ENCODE data around the gene SLIT3.

The SLIT3 gene

DNA sequence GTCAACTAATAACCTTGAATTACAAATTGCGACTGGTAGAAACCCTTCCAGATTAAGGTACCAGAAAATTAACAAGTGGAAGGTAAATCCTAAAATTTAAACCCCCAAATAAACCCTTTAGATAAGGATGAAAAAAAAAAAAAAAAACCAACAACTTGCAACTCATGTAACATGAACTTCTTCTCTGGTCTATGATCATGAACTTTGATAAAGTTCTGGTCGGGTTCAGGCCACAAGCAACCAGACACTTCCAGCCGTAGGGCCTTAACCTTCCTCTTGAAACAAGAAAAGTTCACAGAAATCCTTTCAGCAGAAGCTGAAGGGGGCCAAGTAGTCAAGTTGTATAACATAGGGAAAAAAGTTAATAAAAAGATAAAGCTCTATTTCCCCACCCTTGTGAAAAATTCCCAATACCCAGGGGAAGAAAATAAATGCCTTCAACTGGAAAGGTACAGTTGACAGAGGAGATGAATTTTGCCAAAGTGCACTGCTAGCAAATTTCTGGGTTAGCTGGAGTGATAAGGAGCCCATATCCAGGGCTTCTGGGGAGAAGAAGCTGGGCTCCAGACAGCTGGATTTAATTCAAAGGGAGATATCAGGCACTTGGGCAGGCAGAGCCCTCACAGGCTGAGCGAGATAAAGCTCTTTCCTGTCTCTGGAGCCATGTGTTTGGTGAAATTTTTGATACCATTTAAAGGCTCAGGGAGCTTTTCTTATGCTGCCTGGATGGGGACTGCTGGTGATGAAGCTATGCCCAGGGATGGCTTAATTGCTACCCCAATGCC lies 487.6 kb downstream of the SLIT3 start:
- DNase-seq = no peak

GRCh38 chr5:168810641-168811040 lies 490.3 kb downstream of the SLIT3 start:
- DNase-seq = no peak

GRCh38 chr5:168809218-168809617 lies 491.7 kb downstream of the SLIT3 start:
- DNase-seq = no peak

DNA sequence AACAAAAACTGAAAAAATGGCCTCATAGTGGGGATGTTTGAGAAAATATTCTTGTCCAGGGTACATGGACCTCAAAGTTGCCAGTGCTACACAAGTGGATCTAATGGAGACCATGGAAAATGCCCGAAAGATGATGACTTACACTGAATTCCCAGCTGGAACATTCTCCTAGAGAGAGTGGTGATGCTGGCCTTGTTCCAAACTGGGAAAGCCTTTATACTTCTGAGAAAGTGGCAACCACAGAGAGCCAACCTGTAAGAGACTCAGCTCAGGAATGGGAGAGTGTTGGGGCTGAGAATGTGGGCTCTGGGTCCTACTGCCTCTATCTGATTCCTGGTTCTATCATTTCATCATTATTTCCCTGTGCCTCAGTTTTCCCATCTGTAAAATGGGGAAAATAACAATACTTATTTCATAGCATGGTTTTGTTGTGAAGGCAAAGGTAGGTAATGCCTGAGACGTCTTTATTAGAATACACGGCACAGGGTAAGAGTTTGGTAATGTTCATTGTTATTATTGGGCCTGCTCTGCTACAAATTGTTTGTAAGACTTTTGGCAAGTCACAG lies 492.8 kb downstream of the SLIT3 start:
- DNase-seq = no peak

DNA sequence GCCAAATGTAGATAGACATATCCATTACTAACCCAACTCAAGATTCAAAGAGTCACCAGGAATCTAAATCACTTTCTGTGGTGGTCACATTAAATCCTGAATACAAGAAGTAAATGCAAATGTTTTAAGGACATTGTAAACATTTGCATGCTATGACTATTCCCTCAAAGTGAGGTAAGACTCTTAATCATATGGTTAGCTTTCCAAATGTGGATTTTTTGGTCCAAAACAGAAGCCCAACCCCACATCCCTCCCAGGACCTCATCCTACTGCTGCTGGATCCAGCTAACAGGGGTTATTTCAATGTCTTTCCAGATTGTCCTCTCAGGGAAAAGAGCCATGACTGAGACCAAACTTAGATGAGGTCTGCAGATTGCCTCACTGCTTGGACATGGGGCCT lies 493.7 kb downstream of the SLIT3 start:
- no peak for DNase-seq

DNA sequence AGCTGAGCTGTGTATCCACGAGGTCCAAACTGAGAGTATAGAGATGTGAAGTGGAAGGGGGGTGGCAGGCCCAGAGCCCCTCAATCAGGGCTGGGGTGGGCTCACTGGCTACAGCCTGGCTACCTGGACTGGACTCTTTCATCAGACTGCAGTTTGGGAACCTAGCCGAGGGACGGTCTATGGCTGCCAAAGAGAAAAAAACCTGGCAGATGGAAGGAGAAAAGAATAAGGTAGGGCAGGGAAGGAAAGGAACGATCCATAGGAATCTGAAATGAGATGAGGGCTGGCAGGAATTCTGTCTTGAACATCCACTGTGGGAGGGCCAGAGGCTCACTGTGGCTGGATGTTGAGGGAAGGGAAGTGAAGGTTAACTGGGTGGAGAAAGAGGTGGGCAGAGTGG lies 497.4 kb downstream of the SLIT3 start:
- DNase-seq = no peak

GRCh38 chr5:168802337-168802736 lies 498.6 kb downstream of the SLIT3 start:
- no peak for DNase-seq

DNA sequence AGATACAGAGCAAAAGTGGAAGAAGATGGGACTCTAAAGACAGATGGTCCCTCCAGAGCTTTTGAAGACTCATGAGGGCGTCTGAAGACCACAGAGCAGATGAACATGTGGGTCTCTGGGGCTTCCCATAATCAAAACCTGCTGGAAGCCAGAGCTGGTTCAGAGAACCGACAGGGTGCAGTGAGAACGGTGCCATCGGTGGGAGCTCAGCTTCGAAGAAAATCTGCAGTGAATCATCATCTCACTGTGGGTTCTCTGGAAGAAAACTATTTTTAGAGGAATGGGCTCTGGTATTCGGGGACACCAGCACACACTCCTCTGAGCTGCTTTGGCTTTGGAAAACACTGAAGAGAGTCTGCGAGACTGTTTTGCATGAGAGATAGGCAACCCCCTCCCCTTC lies 499.4 kb downstream of the SLIT3 start:
- no peak for DNase-seq

DNA sequence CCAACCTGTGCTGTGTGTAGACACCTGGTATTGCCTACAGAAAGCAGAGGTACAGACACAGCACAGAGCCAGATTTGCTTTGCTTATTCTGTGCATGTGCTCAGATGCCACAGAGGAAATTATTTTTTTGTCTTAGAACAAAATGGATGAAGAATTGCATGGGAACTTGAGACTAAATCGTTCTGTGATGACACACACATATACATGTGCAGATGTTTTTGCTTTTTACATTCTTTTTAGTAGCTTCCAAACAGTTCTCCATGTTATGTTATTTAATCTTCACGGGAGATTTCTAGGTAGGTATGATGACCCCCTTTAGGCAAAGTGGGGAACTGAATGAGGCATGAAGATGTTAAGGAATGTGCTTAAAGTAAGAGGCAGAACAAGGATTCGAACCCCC lies 500.2 kb downstream of the SLIT3 start:
- no peak for DNase-seq

DNA sequence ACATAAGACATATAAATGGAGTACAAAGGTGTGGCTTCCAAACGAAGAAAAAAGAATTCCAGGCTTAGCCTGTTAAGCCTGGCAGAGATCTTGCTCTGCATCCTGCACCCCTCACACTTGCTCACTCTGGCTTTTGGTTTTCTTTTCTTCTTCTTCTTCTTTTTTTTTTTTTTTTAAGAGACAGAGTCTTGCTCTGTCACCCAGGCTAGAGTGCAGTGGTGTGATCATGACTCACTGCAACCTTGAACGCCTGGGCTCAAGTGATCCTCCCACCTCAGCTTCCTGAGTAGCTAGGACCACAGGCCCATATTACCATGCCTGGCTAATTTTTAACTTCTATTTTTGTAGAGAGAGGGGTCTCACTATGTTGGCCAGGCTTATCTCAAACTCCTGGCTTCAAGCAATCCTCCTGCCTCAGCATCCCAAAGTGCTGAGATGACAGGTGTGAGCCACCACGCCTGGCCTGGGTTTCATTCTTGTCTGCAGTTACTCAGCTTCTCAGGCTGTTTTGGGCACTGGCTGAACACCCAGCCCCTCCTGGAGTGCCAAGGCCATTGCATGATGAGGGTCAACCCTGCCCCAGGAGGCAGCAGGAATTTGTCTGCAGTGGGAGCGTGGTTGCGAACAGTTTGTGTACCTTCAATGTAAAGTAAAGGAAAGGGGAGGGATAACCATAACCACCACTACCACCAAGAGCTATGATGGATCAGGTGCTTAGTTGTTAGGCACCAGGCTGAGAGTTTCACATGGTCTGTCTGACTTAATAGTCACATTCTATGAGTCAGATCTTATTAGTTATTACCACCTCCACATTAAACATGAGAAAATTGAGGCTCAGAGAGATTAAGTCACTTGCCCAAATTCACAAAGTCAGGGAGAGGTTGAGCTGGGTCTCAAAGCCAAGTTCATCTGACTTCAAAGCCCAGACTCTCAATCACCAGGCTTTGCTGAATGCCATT lies 502.6 kb downstream of the SLIT3 start:
- no peak for DNase-seq

DNA sequence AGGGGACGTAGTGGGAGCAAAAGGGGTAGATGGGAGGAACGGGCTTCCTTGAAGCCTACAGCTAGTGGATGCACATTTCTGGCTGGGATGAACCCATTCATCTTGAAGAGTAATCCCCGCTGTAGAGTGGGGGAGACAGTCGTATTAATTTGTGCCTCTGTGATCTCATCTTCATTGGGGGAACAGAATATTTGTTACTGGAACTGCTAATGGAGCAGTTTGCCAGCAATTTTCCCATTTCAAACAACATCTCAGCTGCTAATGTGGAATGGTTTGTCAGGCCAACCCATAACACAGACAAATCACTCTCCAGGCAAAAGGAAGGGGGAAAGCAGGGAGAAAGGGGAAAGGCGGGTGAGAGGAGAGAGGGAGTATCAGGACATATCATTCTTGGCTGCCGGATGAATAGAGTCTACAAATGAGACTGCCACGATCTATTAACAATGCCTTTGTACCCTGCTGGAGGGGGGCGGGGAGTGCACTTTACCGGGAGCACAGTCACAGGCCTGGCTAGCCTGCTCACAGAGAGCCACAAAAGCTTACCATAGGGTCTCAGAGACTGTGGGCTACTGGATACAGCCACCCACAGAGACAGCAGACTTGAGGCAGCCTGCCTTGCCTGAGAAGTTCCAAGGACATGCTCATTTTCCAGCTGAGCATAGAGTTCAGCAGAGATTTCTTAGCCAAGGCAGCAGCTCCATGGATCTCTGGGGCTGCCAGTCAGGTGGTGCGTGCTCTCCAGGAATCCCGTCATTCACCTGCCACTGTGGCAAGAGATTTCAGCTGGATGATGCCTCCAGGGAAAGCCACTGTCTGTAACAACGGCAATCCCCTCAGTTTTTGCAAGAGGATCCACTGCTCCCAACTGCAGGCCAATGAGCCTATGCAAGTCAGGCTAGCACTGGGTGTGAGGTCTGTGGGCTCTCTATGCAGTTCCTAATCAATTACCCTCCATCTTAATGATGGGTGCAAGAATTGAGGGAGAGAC lies 504.1 kb downstream of the SLIT3 start:
- DNase-seq = no peak

DNA sequence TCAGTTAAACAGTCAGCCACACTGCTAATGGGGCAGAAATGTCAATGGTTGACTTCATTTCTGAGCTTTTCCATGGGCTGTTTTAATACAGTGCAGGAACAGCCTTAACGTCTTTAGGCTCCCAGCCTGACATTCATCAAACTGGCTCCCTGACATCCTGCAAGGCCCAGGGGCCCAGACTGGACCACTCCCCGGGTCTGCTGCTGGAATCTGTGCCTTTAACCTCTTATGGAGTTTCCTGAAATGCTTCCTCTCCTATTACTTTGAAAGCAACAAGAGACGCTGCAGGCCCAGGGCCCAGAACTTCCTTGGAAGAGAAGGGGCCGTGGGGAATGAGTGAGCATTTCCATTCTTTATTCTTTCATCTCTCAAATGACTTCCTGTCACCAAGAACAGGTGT lies 504.9 kb downstream of the SLIT3 start:
- DNase-seq = no peak

DNA sequence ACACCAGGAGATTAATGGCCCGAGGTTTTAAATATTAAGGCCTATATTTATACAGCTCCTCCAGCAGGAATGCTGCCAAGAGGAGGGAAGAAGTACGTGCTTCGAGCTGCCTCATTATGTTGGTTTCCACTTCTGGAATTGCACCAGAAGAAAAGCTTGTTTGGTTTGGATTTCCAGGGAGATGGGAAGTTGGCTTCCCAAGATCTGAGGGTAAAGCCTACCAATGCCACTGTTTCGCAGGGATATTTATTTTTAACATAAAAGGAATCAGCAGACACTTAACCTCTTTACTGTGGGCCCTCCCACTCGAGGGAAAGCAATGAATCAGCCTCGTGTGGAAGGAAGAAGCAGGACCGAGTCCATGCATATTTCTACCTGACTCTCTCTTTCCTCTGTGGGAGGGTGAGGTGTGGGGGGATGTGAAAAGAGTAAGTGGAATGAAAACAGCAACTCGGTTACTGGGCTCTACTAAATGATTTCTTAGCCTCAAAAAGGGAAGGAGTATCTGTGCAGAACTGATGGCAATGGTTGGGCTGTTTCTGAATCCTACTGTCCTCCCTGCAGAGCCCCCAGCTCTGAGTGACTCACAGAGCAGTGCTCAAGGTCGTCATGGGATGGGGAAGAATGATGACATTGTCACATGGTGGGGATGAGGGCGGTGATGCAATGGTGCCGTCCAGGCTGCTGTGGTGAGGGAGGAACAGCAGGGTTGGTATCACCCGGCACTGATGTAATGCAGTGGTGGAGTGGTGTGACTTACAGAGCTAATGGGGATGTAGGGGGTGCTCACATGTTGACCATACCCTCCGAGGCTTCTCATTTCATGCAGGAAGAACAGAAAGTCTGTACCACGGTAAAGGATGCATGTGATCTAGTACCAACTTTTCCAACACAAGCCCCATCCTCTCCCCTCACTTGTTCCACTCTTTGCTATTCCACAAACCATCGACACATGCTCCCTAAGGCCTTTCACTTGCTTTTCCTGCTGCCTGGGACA lies 506.8 kb downstream of the SLIT3 start:
- DNase-seq = no peak

- no peak for DNase-seq
These were observed 508.3 kb downstream of the SLIT3 start for GRCh38 chr5:168792678-168793077.

GRCh38 chr5:168790671-168791250 lies 510.2 kb downstream of the SLIT3 start:
- DNase-seq = no peak

DNA sequence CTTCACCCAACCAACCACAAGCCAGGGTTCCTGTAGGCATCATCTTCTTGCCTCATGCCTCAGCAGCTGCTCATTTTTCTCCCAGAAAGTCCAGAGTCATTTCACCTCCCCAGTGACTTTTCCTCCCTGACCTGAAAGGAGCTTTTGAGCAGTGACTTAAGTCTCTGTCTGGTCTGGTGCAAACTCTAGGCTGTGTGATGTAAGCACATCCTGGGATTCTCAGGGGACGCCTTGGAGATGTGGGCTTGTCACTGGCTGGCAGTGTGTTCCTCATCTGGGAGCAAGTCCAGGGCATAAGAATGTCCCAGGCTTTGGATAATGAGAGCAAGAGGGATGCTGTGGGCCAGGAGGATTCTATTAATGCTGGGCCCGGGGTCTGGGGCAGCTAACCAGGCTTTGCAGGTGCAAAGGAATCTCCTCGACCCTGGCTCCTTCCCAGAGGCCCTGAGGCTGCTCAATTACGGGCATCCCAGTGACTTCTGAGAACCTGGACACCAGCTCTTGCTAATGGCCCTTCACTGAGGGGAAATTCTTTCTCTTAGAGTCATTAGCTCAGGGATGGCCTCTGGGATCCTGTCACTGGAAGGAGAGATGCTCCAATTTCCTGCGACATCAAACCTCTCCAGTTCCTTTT lies 510.8 kb downstream of the SLIT3 start:
- no peak for DNase-seq

DNA sequence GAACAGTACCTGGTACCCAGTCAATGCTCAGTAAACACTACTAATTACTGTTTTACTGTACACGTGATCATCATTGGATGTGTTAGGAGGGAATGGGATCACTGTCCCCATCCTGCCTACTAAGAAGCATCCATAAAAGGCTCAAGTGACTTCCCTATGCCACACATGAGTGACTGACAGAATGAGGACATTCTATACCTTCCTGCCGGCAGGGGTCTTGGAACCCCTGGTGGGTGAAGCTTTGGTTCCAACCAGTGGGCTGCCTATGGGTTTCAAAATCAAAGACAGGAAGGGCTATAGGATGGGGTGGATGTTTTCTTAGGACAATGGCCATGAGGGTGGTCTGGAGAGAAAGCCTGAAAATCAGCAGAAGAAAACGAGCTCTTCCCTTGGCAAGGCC lies 512.2 kb downstream of the SLIT3 start:
- no peak for DNase-seq

GRCh38 chr5:168788107-168788506 lies 512.8 kb downstream of the SLIT3 start:
- no peak for DNase-seq

GRCh38 chr5:168786147-168786546 lies 514.8 kb downstream of the SLIT3 start:
- DNase-seq = no peak

- no peak for DNase-seq
These were observed 516.5 kb downstream of the SLIT3 start for GRCh38 chr5:168784454-168784853.
